HG02678 (cell line): ENCODE results near the gene CGB2.
A peak's percentile ranks its signal among the peaks of the same experiment; 100 is the strongest.
"Not testable (repeated sequence)": the region's sequence is repeated elsewhere in the genome, so short reads cannot be mapped to it uniquely, and the experiment has no call there.

Experiments
- ATAC-seq: cut with Tn5 transposase; IDR thresholded peaks from one replicate; pipeline ENCODE4 v1.9.1; 2021; ENCODE audit warnings: mild to moderate bottlenecking, moderate library complexity; ENCODE audit not compliant: unreplicated experiment

The CGB2 gene

GRCh38 chr19:49031642-49032301 lies at the start of gene CGB2:
CGB2 (plus strand) TSS chr19:49031890; CDS start chr19:49032096, 206 bp downstream.
- not testable (repeated sequence) for ATAC-seq

GRCh38 chr19:48982280-48982679 lies 49.4 kb upstream of the CGB2 start:
- no peak for ATAC-seq

GRCh38 chr19:48985711-48986110 lies 46.0 kb upstream of the CGB2 start:
- ATAC-seq: no peak

- ATAC-seq: no peak
These were observed 45.5 kb upstream of the CGB2 start for GRCh38 chr19:48986211-48986610.

GRCh38 chr19:48987323-48987722 lies 44.4 kb upstream of the CGB2 start:
- no peak for ATAC-seq

DNA sequence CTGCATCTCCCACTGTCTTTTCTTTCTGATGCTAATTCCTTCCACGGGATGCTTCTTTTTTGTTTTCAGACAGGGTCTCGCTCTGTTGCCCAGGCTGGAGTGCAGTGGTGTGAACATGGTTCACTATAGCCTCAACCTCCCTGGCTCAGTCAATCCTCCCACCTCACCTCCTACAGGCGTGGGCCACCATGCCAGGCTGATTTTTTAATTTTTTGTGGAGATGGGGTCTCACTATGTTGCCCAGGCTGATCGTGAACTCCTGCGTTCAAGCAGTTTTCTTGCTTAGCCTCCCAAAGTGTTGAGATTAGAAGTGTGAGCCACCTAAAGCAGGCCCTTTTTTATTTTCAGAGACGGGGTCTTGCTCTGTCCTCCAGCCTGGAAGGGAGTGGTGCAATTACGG lies 43.4 kb upstream of the CGB2 start:
- no peak for ATAC-seq

- ATAC-seq: no peak
These were observed 42.8 kb upstream of the CGB2 start for GRCh38 chr19:48988860-48989259.

DNA sequence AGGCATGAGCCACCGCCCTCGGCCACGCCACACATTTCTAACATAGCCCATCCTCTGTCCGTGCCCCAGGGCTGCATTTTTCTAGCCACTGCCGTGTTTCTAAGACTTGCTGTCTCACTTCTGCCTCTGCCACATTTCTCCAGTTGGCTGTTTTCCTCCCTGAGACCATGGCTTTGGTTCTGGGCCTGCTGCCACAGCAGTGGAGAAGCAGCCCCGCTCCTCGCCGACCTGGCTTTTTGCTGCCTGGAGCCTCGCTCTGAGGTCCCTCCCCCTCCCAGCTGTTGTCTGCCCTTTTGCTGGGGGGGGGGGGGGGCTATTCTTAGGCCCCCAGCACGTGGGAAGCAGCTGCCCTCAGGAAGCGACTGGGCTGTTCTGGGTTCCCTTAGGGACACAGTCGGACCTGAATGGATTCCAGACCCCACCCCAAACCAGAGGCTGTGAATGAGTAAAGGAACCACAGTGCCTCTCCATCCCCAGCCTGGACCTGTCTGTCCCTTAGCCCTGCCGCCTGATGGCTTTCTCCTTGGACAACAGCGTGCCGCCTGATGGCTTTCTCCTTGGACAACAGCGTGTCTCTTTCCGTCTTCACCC lies 41.9 kb upstream of the CGB2 start:
- ATAC-seq: no peak

- ATAC-seq: no peak
These were observed 41.3 kb upstream of the CGB2 start for GRCh38 chr19:48990400-48990799.

- no peak for ATAC-seq
These were observed 40.6 kb upstream of the CGB2 start for GRCh38 chr19:48991011-48991609.

- ATAC-seq: no peak
These were observed 39.7 kb upstream of the CGB2 start for GRCh38 chr19:48991873-48992580.

DNA sequence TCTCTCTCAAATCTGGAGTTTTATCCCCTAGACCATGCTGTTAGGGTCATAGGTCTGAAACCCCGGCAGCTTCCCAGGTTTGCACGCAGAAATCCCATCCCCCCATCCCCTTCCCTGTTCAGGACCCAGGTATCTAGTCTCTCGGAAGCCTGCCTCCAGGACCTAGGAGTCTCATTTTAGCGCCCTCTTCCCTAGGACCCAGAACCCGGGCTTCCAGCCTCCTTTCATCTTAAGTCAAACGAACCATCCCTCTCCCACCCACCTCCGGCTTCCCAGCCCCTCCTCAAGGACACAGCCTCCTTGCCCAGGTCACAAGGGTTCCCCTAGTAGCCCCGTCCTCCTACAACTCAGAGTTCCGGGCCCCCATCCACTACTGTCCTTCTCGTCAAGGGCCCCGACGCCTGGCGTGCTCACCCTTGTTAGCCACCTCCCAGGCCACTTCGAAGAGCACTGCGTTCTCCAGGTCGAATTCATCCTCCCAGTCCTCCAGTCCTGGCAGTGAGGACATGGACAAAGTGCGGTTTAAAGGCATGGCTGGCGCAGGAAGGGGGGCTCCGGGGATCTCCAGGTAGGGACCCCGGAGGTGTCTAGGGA lies 39.0 kb upstream of the CGB2 start:
- no peak for ATAC-seq

GRCh38 chr19:48993175-48994034 lies 38.3 kb upstream of the CGB2 start, which contains the start of the genes GYS1 and RUVBL2:
GYS1 (minus strand) TSS chr19:48993309; CDS start chr19:48993112, 197 bp downstream.
RUVBL2 (plus strand) TSS chr19:48993887; CDS start chr19:48993912, 25 bp downstream.
- peak; percentile 88 for ATAC-seq

DNA sequence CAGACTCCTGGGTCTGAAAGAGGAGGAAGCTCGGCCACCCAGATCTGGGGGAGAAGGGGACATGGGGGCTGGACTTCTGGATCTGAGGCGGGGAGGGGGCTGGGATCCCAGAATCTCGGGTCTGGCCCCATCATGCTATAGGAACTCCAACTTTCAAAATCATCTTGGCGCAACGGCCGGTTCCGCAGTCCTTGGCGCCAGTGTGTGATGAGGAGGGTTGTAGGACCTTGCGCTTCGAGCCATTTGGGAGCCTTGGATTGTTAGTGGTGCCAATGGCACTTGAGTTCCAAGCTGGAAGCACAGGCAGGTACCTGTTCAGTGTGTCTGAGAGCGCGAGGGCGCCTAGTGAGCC lies 37.7 kb upstream of the CGB2 start:
- no peak for ATAC-seq

DNA sequence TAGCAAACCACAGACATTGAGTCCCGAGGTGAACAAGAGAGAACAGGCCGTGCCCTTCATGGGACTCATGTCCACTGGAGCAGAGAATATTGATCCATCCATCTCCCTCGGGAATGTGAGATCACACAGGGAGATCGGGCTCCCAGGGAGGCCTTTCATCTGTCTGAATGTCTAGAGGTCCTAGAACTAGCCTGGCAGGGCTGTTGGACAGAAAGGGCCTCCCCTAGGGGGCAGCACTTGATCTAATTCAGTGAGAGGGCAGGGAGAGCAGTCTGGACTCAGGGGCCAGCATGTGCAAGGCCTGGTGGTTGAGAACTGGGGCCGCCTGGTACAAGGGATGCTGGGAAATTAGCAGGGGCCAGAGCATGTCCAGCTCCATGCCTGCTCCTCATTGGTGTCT lies 33.7 kb upstream of the CGB2 start:
- no peak for ATAC-seq

DNA sequence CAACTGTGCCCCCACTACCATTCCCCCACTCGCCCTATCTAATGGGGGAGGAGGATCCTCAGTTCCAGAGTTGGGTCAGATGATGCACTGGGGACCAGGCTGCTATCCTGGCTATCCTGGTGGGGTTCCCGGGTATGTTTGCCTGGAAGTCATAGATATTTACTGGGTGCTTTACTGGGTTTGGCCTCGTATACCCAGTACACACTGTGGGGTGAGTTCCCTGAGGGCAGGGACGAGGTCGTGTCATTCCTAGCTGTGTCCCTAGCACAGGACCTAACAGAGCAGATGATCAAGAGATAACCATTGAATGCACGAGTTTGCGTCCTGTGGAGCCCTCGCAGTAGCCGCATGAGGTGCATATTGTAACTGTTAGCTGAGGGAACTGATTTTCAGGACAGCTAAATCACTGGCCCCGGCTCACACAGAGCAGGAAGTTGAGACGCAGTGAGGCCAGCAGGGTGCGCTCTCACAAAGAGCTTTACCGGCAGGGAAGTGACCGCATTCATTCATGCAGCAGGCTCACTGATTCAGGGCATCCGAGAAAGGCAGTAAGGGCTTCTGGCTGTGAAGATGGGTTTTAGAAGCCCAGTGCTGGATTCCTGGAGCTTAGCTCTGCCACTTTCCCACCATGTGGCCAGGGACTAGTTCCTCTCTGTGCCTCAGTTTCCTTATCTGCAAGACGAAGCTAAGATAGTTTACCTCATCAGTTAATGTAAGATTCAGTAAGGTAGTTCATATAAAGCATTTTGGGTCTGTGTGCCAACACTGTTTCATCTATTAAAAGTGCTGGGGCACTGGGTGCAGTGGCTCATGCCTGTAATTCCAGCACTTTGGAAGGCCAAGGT lies 32.0 kb upstream of the CGB2 start:
- ATAC-seq: no peak

DNA sequence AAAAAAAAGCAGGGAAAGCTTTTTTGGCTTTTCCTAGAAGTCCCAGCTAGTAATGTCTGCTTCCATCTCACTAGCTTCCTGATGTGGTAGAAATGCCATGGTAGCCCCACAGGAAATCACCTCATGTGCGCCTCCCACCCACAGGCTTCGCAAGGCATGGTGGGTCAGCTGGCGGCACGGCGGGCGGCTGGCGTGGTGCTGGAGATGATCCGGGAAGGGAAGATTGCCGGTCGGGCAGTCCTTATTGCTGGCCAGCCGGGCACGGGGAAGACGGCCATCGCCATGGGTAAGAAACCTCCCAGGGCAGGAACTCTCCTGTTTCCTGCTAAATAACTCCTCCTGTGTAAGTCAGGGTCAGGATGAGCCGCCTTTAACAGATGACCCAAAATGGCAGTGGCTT lies 27.6 kb upstream of the CGB2 start:
- ATAC-seq: no peak

DNA sequence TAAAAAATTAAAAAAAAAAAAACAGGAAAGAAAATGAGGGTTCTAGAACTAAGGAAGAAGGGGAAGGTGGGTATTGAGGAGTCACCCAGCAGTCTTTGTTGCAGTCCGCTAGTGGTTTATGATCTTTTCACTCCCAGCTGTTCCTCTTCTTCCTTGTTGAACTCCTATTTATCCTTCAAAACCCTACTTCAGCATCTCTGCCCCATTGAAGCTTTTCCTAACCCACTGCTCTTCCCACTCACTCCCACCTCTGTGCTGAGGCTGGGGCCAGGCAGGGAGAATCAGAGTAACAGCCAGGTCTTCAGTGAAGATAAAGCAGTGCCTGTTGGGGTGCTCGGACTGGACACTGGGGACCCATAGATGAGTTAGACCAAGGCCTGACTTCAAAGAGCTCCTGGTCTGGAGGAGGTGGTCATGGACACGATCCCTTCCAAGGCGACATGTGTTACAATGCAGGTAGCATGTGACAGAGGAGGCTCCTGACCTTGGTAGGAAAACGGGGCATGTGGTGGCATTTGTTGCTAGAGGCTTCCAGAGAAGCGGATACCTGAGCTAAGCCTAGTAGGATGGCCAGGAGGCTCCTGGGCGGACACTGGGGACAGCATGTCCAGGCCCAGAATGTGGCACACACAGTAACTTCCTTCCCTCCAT lies 26.6 kb upstream of the CGB2 start:
- no peak for ATAC-seq

DNA sequence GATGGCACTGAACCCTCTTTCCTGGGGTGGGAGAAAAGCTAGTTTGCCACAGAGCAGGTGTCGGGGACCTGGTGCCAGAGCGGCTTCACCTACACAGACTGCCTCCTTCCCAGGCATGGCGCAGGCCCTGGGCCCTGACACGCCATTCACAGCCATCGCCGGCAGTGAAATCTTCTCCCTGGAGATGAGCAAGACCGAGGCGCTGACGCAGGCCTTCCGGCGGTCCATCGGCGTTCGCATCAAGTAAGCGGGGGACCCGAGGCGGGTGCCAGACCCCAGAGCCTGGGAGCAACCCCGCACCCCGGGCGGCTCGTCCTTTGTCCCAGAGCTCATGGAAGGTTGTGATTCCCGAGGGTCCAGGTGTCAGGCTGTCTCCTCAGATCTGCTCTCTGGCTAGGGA lies 24.8 kb upstream of the CGB2 start:
- no peak for ATAC-seq
